WI38 (cell line): ENCODE data around the gene NEDD4.
"Not testable (repeated sequence)": the region's sequence is repeated elsewhere in the genome, so short reads cannot be mapped to it uniquely, and the experiment has no call there.

Source experiments
- H3K4me3 ChIP-seq: 2 replicates; pipeline ENCODE4 v1.5.1; 2011; ENCODE audit warnings: low read depth, mild to moderate bottlenecking, control low read depth, low read length
- TF ChIP-seq, protein P1 (sequence below): IDR thresholded peaks from 2 replicates; pipeline ENCODE4 v1.5.1; 2012; ENCODE audit warnings: low read depth, mild to moderate bottlenecking, control low read depth, low read length

The NEDD4 gene

GRCh38 chr15:55834331-55834730 lies 159.1 kb downstream of the NEDD4 start:
- TF ChIP-seq, protein P1, sequence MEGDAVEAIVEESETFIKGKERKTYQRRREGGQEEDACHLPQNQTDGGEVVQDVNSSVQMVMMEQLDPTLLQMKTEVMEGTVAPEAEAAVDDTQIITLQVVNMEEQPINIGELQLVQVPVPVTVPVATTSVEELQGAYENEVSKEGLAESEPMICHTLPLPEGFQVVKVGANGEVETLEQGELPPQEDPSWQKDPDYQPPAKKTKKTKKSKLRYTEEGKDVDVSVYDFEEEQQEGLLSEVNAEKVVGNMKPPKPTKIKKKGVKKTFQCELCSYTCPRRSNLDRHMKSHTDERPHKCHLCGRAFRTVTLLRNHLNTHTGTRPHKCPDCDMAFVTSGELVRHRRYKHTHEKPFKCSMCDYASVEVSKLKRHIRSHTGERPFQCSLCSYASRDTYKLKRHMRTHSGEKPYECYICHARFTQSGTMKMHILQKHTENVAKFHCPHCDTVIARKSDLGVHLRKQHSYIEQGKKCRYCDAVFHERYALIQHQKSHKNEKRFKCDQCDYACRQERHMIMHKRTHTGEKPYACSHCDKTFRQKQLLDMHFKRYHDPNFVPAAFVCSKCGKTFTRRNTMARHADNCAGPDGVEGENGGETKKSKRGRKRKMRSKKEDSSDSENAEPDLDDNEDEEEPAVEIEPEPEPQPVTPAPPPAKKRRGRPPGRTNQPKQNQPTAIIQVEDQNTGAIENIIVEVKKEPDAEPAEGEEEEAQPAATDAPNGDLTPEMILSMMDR = no peak
- no peak overlapping the region for H3K4me3 ChIP-seq

DNA sequence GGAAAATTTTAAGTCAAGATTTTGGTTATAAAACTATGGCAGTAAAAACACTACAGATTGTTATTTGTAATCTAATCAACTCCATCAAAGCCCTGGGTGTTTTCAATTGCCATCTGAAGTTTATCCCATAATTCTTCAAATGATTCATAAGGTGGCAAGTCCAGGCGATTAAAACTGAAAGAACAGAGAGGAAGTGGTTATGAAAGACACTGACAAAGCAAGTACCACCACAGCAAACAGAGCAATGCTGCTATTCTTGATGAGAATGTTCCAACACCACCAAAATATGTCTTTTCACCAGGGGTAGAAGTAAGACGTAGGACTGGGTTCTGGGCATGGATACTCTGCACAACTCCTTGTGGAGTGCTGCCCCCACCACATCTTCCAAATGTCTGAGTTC lies 163.6 kb downstream of the NEDD4 start:
- H3K4me3 ChIP-seq = no peak overlapping the region
- TF ChIP-seq, protein P1 = no peak

- no peak overlapping the region for H3K4me3 ChIP-seq
- TF ChIP-seq, protein P1 = no peak
These were observed 165.5 kb downstream of the NEDD4 start for GRCh38 chr15:55827955-55828354.

GRCh38 chr15:55827204-55827603 lies 166.2 kb downstream of the NEDD4 start:
- TF ChIP-seq, protein P1 = no peak
- H3K4me3 ChIP-seq = no peak overlapping the region

- no peak overlapping the region for H3K4me3 ChIP-seq
- TF ChIP-seq, protein P1 = no peak
These were observed 168.4 kb downstream of the NEDD4 start for GRCh38 chr15:55824857-55825613.

DNA sequence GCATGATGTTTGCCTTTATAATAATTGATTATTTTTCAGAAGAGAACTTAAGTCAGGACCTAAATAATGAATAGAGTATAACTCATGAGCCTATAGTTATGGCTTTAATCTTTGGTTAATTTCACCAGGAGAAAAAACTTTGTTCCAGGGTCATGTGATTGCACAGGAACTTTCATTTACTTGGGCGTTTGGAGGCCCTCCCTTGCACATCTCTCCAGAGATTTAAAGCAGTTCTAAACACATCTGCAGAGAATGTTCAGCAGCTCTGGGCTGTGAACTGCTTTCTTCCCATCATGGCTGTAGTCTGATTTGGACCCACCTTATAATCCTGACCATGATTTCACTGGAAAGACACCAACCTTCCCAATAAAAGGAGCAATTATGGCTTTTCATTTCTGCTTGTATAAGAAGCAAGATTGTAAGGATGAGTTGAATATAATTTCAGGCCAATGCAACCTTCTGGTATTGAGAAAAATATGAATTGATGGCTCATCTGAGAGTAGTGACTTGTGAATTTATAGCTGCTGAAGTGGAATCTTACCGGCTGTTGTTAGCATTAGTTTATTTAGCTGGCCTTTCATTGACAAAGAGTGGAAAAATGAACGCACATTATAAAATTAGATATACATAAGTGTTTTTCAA lies 169.6 kb downstream of the NEDD4 start:
- TF ChIP-seq, protein P1 = no peak
- no peak overlapping the region for H3K4me3 ChIP-seq

GRCh38 chr15:55823191-55823670 lies 170.2 kb downstream of the NEDD4 start:
- no peak overlapping the region for H3K4me3 ChIP-seq
- TF ChIP-seq, protein P1 = no peak

DNA sequence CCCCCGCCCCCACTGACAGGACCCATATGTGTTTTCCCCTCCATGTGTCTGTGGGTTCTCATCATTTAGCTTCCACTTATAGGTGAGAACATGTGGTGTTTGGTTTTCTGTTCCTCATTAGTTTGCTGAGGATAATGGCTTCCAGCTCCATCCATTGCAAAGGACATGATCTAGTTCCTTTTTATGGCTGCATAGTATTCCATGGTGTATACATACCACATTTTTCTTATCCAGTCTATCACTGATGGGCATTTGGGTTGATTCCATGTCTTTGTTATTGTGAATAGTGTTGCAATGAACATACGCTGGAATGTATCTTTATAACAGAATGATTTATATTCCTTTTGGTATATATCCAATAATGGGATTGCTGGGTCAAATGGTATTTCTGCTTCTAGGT lies 171.7 kb downstream of the NEDD4 start:
- not testable (repeated sequence) for H3K4me3 ChIP-seq
